COR-L47 (cell line): Measurements from ENCODE around the gene UBQLN4.
"Not testable (repeated sequence)": the region's sequence is repeated elsewhere in the genome, so short reads cannot be mapped to it uniquely, and the experiment has no call there.

Experiments used
- DNase-seq: peaks from one replicate; lab custom pipeline; 2025; lab: John Stamatoyannopoulos, UW

UBQLN4 gene

DNA sequence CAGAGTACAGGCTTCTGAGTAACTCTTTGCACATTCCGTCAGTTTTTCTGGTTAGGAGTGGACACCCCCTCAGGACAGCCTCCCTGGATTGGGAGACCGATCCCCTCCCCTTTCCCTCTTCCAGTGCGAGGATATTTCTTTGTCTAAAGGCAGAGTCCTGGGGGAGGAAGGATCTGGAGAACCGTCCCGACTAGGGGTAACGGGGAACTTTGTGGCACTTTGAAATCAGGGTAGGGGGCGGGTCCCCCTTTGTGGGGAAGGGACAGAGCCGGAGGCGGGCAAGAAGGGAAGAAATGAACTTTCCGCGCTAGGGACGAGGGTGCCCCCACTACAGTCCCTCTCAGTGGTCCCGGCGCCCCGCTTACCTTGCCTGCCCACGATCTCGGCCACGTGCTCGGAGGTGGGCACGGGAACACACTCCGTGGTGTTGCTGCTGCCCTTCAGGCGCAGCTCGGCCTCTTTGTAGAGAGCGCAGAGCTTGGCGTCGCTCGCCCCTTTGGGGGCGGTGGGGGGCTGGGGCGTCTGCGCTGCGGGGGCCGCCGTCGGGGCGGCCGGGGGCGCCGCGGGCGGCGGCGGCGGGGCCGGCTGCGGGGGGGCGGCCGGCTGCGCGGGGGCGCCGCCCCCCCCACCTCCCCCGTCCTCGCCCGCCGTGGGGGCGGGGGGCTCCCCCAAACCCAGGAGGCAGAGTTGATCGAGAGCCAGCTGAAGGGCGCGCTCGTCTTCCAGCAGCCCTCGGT, 27.8 kb upstream of the UBQLN4 start:
- no peak for DNase-seq

DNA sequence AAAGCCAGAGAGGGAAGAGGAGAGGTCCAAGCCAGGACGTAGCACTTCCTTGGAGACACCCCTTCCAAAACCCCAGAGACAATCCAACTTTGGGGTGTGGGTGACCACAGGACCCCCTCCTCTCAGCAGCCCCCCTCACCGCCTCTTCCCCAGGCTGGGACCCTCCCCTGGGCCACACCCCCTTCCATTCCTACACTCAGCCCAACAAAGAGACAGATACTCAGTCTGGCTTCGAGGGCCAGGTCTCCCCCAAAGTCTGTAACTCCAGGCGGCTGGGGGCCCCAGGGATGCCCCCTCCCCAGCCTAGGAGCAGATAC, 27.2 kb upstream of the UBQLN4 start:
- DNase-seq, result no peak

- no peak for DNase-seq
Measured at GRCh38 chr1:156080241-156080862, 26.8 kb upstream of the UBQLN4 start.

DNA sequence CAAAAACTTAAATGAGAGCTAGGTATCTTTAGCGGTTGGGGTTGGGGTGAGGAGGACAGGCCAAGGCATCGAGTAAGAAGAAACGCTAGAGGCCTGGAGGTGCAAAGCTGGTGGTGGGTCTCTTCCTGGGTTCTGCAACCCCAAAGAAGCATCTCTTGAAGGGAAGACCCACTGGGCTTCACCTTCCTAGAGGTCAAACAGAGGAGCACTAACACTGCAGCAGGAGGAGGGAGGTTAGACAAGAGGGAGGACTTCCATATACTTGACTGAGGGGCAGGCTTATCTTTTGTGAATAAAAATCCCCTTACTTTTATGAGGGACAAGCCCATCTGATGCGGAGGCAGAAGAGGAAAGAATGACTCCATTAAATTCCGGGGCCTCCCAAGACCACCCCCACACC, 26.2 kb upstream of the UBQLN4 start:
- no peak for DNase-seq

- no peak for DNase-seq
Measured at GRCh38 chr1:156078728-156079127, 25.1 kb upstream of the UBQLN4 start.

DNA sequence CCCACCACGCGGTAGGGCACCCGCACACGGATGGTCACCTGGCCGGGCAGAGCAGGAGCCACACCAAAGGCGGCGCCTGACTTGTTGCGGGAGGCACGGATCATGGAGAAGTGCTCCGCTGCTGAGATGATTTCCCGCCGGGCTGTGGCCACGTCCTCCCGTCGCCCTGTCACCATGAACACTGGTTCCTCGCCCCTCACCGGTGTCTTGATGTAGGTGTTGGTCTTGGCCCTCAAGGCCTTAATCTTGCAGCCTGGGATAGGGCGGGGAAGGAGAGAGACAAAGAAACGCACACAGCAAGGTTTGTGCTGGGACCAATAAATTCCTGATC, 23.8 kb upstream of the UBQLN4 start:
- no peak for DNase-seq

DNA sequence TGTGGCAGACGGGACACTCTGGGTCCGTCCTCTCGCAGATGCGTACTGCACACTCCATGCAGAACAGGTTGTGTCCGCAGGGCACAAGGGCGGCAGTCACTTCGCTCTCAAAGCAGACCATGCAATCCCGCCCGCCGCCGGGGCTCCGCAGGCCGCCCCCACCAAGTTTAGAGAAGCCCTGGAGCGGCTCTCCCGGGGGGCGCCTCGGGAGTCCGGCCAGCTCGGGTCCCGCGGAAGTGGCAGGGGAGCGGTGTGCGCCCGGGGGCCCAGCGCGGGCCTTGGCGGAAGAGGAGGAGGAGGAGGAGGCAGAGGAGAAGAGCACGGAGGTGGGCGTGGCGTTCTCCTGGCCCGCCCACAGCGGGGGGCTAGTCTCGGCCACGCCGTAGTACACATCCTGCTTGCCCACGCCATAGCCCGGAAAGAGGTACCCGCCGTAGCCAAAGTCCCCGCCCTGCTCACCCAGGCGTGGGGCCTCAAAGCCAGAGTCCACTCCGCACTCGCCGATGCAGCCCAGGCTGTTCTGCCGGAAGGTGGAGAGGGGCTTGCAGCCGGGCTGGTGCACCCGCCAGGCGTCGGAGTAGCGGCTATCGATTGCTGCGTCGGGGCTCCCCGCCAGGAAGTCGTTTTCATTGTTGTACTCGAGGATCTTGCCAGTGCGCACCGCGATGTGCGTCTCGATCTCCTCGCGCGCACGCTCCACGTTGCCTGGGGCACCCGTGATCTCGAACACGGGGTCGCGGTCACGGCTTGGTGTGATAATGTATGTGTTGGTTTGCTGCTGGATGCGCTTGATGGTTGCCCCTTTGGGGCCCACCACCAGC, 23.2 kb upstream of the UBQLN4 start:
- DNase-seq, result no peak

- no peak for DNase-seq
Measured at GRCh38 chr1:156075775-156076204, 22.2 kb upstream of the UBQLN4 start.

- DNase-seq, result no peak
Measured at GRCh38 chr1:156075162-156075561, 21.6 kb upstream of the UBQLN4 start.

DNA sequence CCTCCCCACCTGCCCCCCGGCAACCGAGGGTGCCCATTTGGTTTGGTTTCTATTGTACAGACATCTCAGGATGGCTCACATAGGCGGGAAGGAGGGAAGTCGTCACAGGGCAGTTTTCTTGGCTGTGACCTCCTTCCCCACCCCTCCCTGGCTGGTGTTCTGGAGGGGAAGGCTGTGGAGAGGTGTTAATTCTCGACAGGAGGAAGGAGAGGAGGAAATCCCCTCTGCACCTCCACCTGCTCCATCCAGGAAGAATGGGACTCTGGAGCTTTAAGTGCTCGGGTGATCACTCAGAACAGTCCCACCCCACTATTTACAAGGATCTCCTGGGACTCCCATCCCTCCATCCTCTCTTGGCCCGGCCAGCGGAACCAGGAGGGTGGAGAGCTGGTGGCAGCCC, 21.1 kb upstream of the UBQLN4 start:
- no peak for DNase-seq

GRCh38 chr1:156073740-156074139, 20.1 kb upstream of the UBQLN4 start:
- DNase-seq, result no peak

- DNase-seq, result no peak
Measured at GRCh38 chr1:156073110-156073687, 19.6 kb upstream of the UBQLN4 start.

DNA sequence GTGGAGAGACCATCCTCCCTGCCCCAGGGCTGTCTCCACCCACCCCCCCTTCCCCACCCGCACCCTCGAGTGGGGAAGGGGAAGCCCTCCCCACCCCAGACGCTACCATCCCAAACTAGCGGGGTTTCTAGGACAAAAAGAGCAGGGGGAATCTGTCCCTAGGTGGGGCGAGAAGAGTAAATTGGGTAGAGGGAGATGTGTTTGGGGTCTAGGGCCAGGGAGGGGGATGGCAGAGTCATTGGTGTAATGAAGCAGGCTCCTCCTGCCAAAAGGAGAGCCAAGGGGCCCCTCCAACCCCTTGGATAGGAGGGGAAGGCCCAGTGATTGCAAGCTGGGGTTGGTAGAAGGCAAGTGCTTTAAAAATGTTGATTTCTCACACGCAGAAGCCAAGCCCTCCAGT, 18.7 kb upstream of the UBQLN4 start:
- no peak for DNase-seq

GRCh38 chr1:156071332-156071816, 17.8 kb upstream of the UBQLN4 start:
- not testable (repeated sequence) for DNase-seq

DNA sequence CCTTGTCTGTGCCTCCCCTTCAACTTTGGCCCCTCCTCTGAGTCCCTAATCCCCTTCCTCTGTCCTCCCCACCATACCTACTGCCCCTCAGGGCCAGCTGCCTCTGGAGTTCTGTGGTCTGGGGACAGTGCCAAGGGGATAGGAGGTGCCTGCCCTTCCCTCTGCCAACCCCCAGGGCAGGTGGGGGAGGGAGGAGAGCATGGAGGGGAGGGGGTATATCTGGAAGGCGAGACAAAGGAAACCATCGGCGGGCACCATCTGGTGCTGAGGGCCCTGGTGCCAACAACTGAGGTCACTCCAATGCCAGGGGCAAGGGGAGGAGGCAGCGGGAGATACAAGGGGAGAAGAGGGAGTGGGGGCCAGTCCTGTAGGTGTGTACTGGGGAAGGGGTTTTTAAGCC, 16.9 kb upstream of the UBQLN4 start:
- DNase-seq, result no peak

- DNase-seq, result no peak
Measured at GRCh38 chr1:156069490-156070455, 16.2 kb upstream of the UBQLN4 start.

- no peak for DNase-seq
Measured at GRCh38 chr1:156067262-156067661, 13.7 kb upstream of the UBQLN4 start.

- DNase-seq, result no peak
Measured at GRCh38 chr1:156065871-156066270, 12.3 kb upstream of the UBQLN4 start.

DNA sequence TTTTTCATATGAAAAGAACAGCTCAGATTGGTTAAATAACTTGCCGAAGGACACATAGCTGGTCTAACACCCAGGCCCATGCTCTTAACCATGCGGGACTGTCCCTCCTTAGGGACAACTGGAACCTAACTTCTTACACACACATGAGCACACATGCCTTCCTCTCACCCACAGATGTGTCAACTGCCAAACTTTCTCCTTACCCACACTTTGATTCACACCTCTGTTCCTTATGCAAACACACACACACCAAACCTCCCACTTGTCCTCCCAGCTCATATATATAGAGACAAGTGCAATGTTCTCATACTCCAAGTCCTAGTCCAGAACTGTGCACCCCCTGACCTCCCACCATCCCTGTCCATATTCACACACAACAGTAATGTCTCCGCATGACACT, 11.6 kb upstream of the UBQLN4 start:
- DNase-seq, result no peak

DNA sequence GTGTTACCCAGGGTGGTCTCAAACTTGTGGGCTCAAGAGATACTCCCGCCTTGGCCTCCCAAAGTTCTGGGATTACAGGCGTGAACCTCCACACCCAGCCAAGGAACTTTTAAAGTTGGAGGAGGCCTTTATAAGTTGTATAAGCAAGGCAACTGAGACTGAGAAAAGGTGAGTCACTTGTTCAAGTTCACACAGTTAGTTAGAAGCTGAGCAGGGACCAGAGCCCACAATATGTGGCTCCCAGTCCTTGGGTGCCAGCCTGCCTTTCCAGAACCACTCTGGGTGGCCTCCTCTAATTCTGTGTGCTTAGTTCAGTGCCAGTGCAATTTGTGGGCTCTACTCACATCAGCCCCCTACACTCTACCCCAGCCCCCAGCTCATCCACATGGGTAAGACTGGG, 11.0 kb upstream of the UBQLN4 start:
- no peak for DNase-seq

GRCh38 chr1:156063997-156064285, 10.3 kb upstream of the UBQLN4 start:
- no peak for DNase-seq

- no peak for DNase-seq
Measured at GRCh38 chr1:156062189-156062588, 8.6 kb upstream of the UBQLN4 start.
